Mesenchymal stem cell (in vitro differentiated cells and primary cell): Measurements from ENCODE around the gene PPP1R14D.

Experiments used
- DNase-seq: peaks from one replicate; pipeline ENCODE4 v3.0.0-alpha.2; 2013
- H2AFZ ChIP-seq: one replicate; pipeline ENCODE4 v1.6.1; 2013; ENCODE audit warnings: low read depth, mild to moderate bottlenecking, control low read depth, inconsistent platforms, low read length, moderate library complexity
- H2AK5ac ChIP-seq: 2 replicates; pipeline ENCODE4 v1.6.1; 2013; ENCODE audit warnings: low read length, moderate library complexity, mild to moderate bottlenecking, inconsistent platforms; ENCODE audit not compliant: severe bottlenecking
- H2BK120ac ChIP-seq: one replicate; pipeline ENCODE4 v1.6.1; 2013; ENCODE audit warnings: low read depth, mild to moderate bottlenecking, inconsistent platforms, low read length, moderate library complexity
- H2BK12ac ChIP-seq, 2 experiments: one replicate each; pipeline ENCODE4 v1.6.1; 2013; ENCODE audit warnings: inconsistent platforms in 2 of 2, low read length in 2 of 2, mild to moderate bottlenecking in 2 of 2, moderate library complexity in 2 of 2, control low read depth in 1 of 2
- H2BK15ac ChIP-seq: one replicate; pipeline ENCODE4 v1.6.1; 2013; ENCODE audit warnings: mild to moderate bottlenecking, low read depth, inconsistent platforms; ENCODE audit not compliant: poor library complexity, severe bottlenecking
- H2BK5ac ChIP-seq: 2 replicates; pipeline ENCODE4 v1.6.1; 2013; ENCODE audit warnings: low read depth, mild to moderate bottlenecking, low read length, control low read depth, inconsistent platforms; ENCODE audit not compliant: poor library complexity, severe bottlenecking
- H3K14ac ChIP-seq, 2 experiments: one replicate each; pipeline ENCODE4 v1.6.1; 2013; ENCODE audit warnings: inconsistent platforms in 2 of 2, low read length in 2 of 2, control low read depth in 1 of 2, mild to moderate bottlenecking in 1 of 2, moderate library complexity in 1 of 2
- H3K18ac ChIP-seq, 2 experiments: one replicate each; pipeline ENCODE4 v1.6.1; 2013; ENCODE audit warnings: inconsistent platforms in 2 of 2, low read length in 2 of 2, control low read depth in 1 of 2, low read depth in 1 of 2, mild to moderate bottlenecking in 1 of 2
- H3K23ac ChIP-seq, 2 experiments: one replicate each; pipeline ENCODE4 v1.6.1; 2013; ENCODE audit warnings: inconsistent platforms in 2 of 2, low read length in 2 of 2, mild to moderate bottlenecking in 2 of 2, moderate library complexity in 2 of 2, control low read depth in 1 of 2
- H3K27ac ChIP-seq: 2 replicates; pipeline ENCODE4 v1.5.1; 2013; ENCODE audit warnings: mild to moderate bottlenecking, moderate library complexity, low read length, control low read depth, inconsistent platforms; ENCODE audit not compliant: poor library complexity, severe bottlenecking
- H3K27me3 ChIP-seq, 2 experiments: 2 replicates each; pipeline versions ENCODE4 v1.6.1 to v1.7.0; 2013; ENCODE audit warnings: low read length in 2 of 2, mild to moderate bottlenecking in 2 of 2, moderate library complexity in 2 of 2, control low read depth in 1 of 2, inconsistent platforms in 1 of 2; ENCODE audit not compliant: control insufficient read depth in 1 of 2, insufficient read depth in 1 of 2
- H3K36me3 ChIP-seq, 2 experiments: 2 replicates each; pipeline versions ENCODE4 v1.6.1 to v1.7.0; 2013; ENCODE audit warnings: low read length in 2 of 2, control low read depth in 1 of 2, inconsistent platforms in 1 of 2, low read depth in 1 of 2, mild to moderate bottlenecking in 1 of 2; ENCODE audit not compliant: insufficient read depth in 2 of 2, control insufficient read depth in 1 of 2
- H3K4ac ChIP-seq, 2 experiments: one replicate each; pipeline ENCODE4 v1.6.1; 2013; ENCODE audit warnings: inconsistent platforms in 2 of 2, low read length in 2 of 2, mild to moderate bottlenecking in 2 of 2, moderate library complexity in 2 of 2, control low read depth in 1 of 2, low read depth in 1 of 2
- H3K4me1 ChIP-seq: 2 replicates; pipeline ENCODE4 v1.6.1; 2013; ENCODE audit warnings: low read depth, low read length, control low read depth; ENCODE audit not compliant: control insufficient read depth, insufficient read depth
- H3K4me2 ChIP-seq: 2 replicates; pipeline ENCODE4 v1.6.1; 2013; ENCODE audit warnings: low read length, mild to moderate bottlenecking, inconsistent platforms; ENCODE audit not compliant: poor library complexity, severe bottlenecking
- H3K4me3 ChIP-seq, 2 experiments: 2 replicates each; pipeline versions ENCODE4 v1.5.1 to v1.7.0; 2013; ENCODE audit warnings: low read length in 2 of 2, mild to moderate bottlenecking in 2 of 2, control low read depth in 1 of 2, low read depth in 1 of 2; ENCODE audit not compliant: insufficient read depth in 1 of 2
- H3K79me1 ChIP-seq: replicated peaks from 2 replicates; pipeline ENCODE4 v1.6.1; 2013; ENCODE audit warnings: mild to moderate bottlenecking, control low read depth, low read length, inconsistent platforms; ENCODE audit not compliant: poor library complexity, severe bottlenecking
- H3K9ac ChIP-seq: 2 replicates; pipeline ENCODE4 v1.7.0; 2013; ENCODE audit warnings: mild to moderate bottlenecking, low read length, moderate library complexity
- H3K9me3 ChIP-seq: 2 replicates; pipeline ENCODE4 v1.7.0; 2013; ENCODE audit warnings: mild to moderate bottlenecking, low read length; ENCODE audit not compliant: control insufficient read depth
- H4K8ac ChIP-seq: one replicate; pipeline ENCODE4 v1.6.1; 2013; ENCODE audit warnings: inconsistent platforms, mild to moderate bottlenecking, low read length, moderate library complexity
- H4K91ac ChIP-seq: one replicate; pipeline ENCODE4 v1.6.1; 2013; ENCODE audit warnings: mild to moderate bottlenecking, low read length, inconsistent platforms
- WGBS: methylation state at CpG from one replicate; pipeline ENCODE4 v1.1.7; 2013; ENCODE audit warnings: mixed read lengths; 5-methylcytosine and 5-hydroxymethylcytosine counted together

The PPP1R14D gene

GRCh38 chr15:40870716-40871115, 42.2 kb upstream of the PPP1R14D start:
- no peak overlapping the region for H3K9ac ChIP-seq

GRCh38 chr15:40869686-40870085, 41.2 kb upstream of the PPP1R14D start:
- Histone ChIP-seq H3K9me3 (no peaks in the 10 kb centered on the region), H3K23ac (peak overlapping the region in 1 of 2 experiments; percentile 31), H3K4me1 (peaks cover 22% of the 10 kb centered on the region), H3K27me3 (peaks cover 10 to 42% of the 10 kb centered on the region in 2 experiments), H2BK120ac (no peak overlapping the region), H3K27ac (no peak overlapping the region), H3K14ac (no peak overlapping the region), H3K79me1 (no peaks in the 10 kb centered on the region), H4K91ac (no peak overlapping the region), H3K18ac (no peak overlapping the region), H3K9ac (no peak overlapping the region), H2BK5ac (no peak overlapping the region), H3K4me3 (no peak overlapping the region), H2AFZ (no peak overlapping the region), H3K4me2 (no peak overlapping the region), H2BK15ac (no peak overlapping the region), H4K8ac (no peak overlapping the region), H3K36me3 (no peaks in the 10 kb centered on the region), H2BK12ac (no peak overlapping the region), H2AK5ac (no peak overlapping the region), H3K4ac (no peak overlapping the region)
- WGBS = 86% methylated on average over 5 of the region's 5 CpGs
- no peak for DNase-seq

More at GRCh38 chr15:40870716-40871115, 42.2 kb upstream of the PPP1R14D start:
- Histone ChIP-seq H4K91ac (no peak overlapping the region), H3K27ac (no peak overlapping the region), H2AK5ac (no peak overlapping the region), H2BK5ac (no peak overlapping the region), H3K4me2 (no peak overlapping the region), H3K9me3 (no peaks in the 10 kb centered on the region), H3K27me3 (peaks cover 10 to 38% of the 10 kb centered on the region in 2 experiments), H4K8ac (no peak overlapping the region), H2BK120ac (no peak overlapping the region), H2AFZ (no peak overlapping the region), H3K4ac (no peak overlapping the region), H3K18ac (peak overlapping the region in 1 of 2 experiments; percentile 38), H3K4me3 (no peak overlapping the region), H3K23ac (peak overlapping the region in 1 of 2 experiments; percentile 42), H2BK12ac (no peak overlapping the region), H3K79me1 (no peaks in the 10 kb centered on the region), H3K36me3 (no peaks in the 10 kb centered on the region), H2BK15ac (no peak overlapping the region), H3K4me1 (peaks cover 19% of the 10 kb centered on the region), H3K14ac (no peak overlapping the region)
- no peak for DNase-seq
- WGBS = 78% methylated on average over 1 of the region's 1 CpG

- H3K4ac ChIP-seq = no peak overlapping the region
- H2BK120ac ChIP-seq = no peak overlapping the region
- no peak overlapping the region for H3K23ac ChIP-seq
- no peak overlapping the region for H2BK5ac ChIP-seq
- no peak overlapping the region for H2AK5ac ChIP-seq
- H3K36me3 ChIP-seq = no peaks in the 10 kb centered on the region
- peaks cover 0 to 34% of the 10 kb centered on the region in 2 experiments for H3K27me3 ChIP-seq
- H2BK15ac ChIP-seq = no peak overlapping the region
- no peak overlapping the region for H3K18ac ChIP-seq
- H3K9ac ChIP-seq = no peak overlapping the region
- no peaks in the 10 kb centered on the region for H3K79me1 ChIP-seq
- DNase-seq = no peak
- 94% methylated on average over 4 of the region's 4 CpGs for WGBS
- H3K4me1 ChIP-seq = peaks cover 10% of the 10 kb centered on the region
- no peaks in the 10 kb centered on the region for H3K9me3 ChIP-seq
- H3K27ac ChIP-seq = no peak overlapping the region
- no peak overlapping the region for H2BK12ac ChIP-seq
- no peak overlapping the region for H3K14ac ChIP-seq
- no peak overlapping the region for H4K91ac ChIP-seq
- no peak overlapping the region for H3K4me3 ChIP-seq
- no peak overlapping the region for H2AFZ ChIP-seq
- no peak overlapping the region for H3K4me2 ChIP-seq
- H4K8ac ChIP-seq = no peak overlapping the region
These were observed 38.7 kb upstream of the PPP1R14D start for GRCh38 chr15:40867199-40867598.

GRCh38 chr15:40863660-40864270, 35.3 kb upstream of the PPP1R14D start:
- H2AK5ac ChIP-seq = no peak overlapping the region
- no peak overlapping the region for H3K14ac ChIP-seq
- no peak overlapping the region for H3K27ac ChIP-seq
- no peak overlapping the region for H2BK12ac ChIP-seq
- no peak overlapping the region for H3K4ac ChIP-seq
- no peak overlapping the region for H2AFZ ChIP-seq
- no peaks in the 10 kb centered on the region for H3K9me3 ChIP-seq
- H3K4me3 ChIP-seq = no peak overlapping the region
- H3K9ac ChIP-seq = no peak overlapping the region
- no peak overlapping the region for H2BK5ac ChIP-seq
- H4K91ac ChIP-seq = no peak overlapping the region
- peaks cover 0 to 29% of the 10 kb centered on the region in 2 experiments for H3K27me3 ChIP-seq
- no peak for DNase-seq
- H4K8ac ChIP-seq = no peak overlapping the region
- H3K23ac ChIP-seq = no peak overlapping the region
- no peak overlapping the region for H2BK120ac ChIP-seq
- no peak overlapping the region for H2BK15ac ChIP-seq
- H3K4me1 ChIP-seq = peaks cover 13% of the 10 kb centered on the region
- H3K4me2 ChIP-seq = no peak overlapping the region
- no peak overlapping the region for H3K18ac ChIP-seq
- no peaks in the 10 kb centered on the region for H3K36me3 ChIP-seq
- 68% methylated on average over 4 of the region's 4 CpGs for WGBS
- H3K79me1 ChIP-seq = no peaks in the 10 kb centered on the region
